DOHH2 (cell line): ENCODE results near the gene DGKE.

Experiments used
- H3F3A ChIP-seq: fragments of 200-600 bp; sonication (generic), shearing (Covaris generic); 2 replicates; pipeline ENCODE4 v1.6.0; 2016; ENCODE audit warnings: antibody characterized with exemption, mild to moderate bottlenecking; ENCODE audit not compliant: control insufficient read depth, insufficient read depth
- H3K27ac ChIP-seq: fragments of 200-600 bp; sonication (generic); 2 replicates; pipeline ENCODE4 v1.5.1; 2014; ENCODE audit warnings: low read depth, mild to moderate bottlenecking, low read length, moderate library complexity
- H3K27me3 ChIP-seq: fragments of 200-600 bp; sonication (generic); 2 replicates; pipeline ENCODE4 v1.6.1; 2014; ENCODE audit warnings: mild to moderate bottlenecking, low read length, mixed read lengths; ENCODE audit not compliant: control insufficient read depth
- H3K36me3 ChIP-seq: fragments of 200-600 bp; sonication (generic); 2 replicates; pipeline ENCODE4 v1.6.1; 2014; ENCODE audit warnings: mild to moderate bottlenecking, low read length, moderate library complexity, mixed read lengths; ENCODE audit not compliant: control insufficient read depth
- H3K4me1 ChIP-seq: fragments of 200-600 bp; sonication (generic); 2 replicates; pipeline ENCODE4 v1.6.1; 2014; ENCODE audit warnings: mild to moderate bottlenecking, low read length, mixed read lengths; ENCODE audit not compliant: control insufficient read depth
- H3K4me2 ChIP-seq: fragments of 200-600 bp; sonication (generic); 2 replicates; pipeline ENCODE4 v1.6.0; 2014; ENCODE audit warnings: mild to moderate bottlenecking, low read length, moderate library complexity
- H3K4me3 ChIP-seq: fragments of 200-600 bp; sonication (generic); 2 replicates; pipeline ENCODE4 v1.5.1; 2014; ENCODE audit warnings: mild to moderate bottlenecking, low read length, mixed read lengths
- H3K79me2 ChIP-seq: fragments of 200-600 bp; sonication (generic); 2 replicates; pipeline ENCODE4 v1.6.1; 2014; ENCODE audit warnings: mild to moderate bottlenecking, low read length, mixed read lengths; ENCODE audit not compliant: control insufficient read depth
- H3K9me2 ChIP-seq: fragments of 200-600 bp; sonication (generic); replicated peaks from 2 replicates; pipeline ENCODE4 v1.6.1; 2014; ENCODE audit warnings: mild to moderate bottlenecking, low read length, mixed read lengths; ENCODE audit not compliant: control insufficient read depth
- H3K9me3 ChIP-seq: fragments of 200-600 bp; sonication (generic); 2 replicates; pipeline ENCODE4 v1.6.1; 2014; ENCODE audit warnings: antibody characterized with exemption, low read length, mixed read lengths; ENCODE audit not compliant: control insufficient read depth, insufficient read depth
- H4K20me1 ChIP-seq: fragments of 200-600 bp; sonication (generic); 2 replicates; pipeline ENCODE4 v1.6.0; 2014; ENCODE audit warnings: low read depth, mild to moderate bottlenecking, antibody characterized with exemption, low read length, moderate library complexity; ENCODE audit not compliant: control insufficient read depth, insufficient read depth
- CTCF ChIP-seq: fragments of 200-600 bp; sonication (generic); IDR thresholded peaks from one replicate; pipeline ENCODE4 v1.5.1; 2014; ENCODE audit warnings: antibody characterized with exemption, mild to moderate bottlenecking, low read depth, low read length; ENCODE audit not compliant: poor library complexity, severe bottlenecking
- EZH2phosphoT487 ChIP-seq: fragments of 200-600 bp; sonication (generic); IDR thresholded peaks from 2 replicates; pipeline ENCODE4 v1.6.1; 2017; ENCODE audit warnings: borderline replicate concordance, mild to moderate bottlenecking, antibody characterized with exemption, low read length, moderate library complexity, mixed read lengths

Gene DGKE

GRCh38 chr17:56918916-56919315 lies 85.0 kb downstream of the DGKE start:
- Histone ChIP-seq H3K4me1 (peaks cover 16% of the 10 kb centered on the region), H3K36me3 (no peaks in the 10 kb centered on the region), H3K79me2 (peaks cover 9% of the 10 kb centered on the region), H3K9me3 (no peaks in the 10 kb centered on the region), H3K27me3 (no peaks in the 10 kb centered on the region), H3K4me2 (no peak overlapping the region), H3K9me2 (no peaks in the 10 kb centered on the region), H3K4me3 (no peak overlapping the region), H3K27ac (no peak overlapping the region), H4K20me1 (no peaks in the 10 kb centered on the region), H3F3A (no peaks in the 10 kb centered on the region)
- TF ChIP-seq CTCF, result no peak
- TF ChIP-seq EZH2phosphoT487, result no peak
